ENCODE measurements around the gene ZNF93.
"Not testable (repeated sequence)": the region's sequence is repeated elsewhere in the genome, so short reads cannot be mapped to it uniquely, and the experiment has no call there.

GRCh38 chr19:19907551-19907950 lies 6.8 kb downstream of the ZNF93 start:
- not testable (repeated sequence) for TF ChIP-seq CTCF (IDR thresholded peaks at IDR 0.05; ENCODE audit: borderline replicate concordance, extremely low read depth, low read length, poor library complexity, severe bottlenecking); EZH2 (IDR thresholded peaks at IDR 0.05; ENCODE audit: borderline replicate concordance, low read depth, low read length, severe bottlenecking)

Measured in DND-41 (cell line).